Mucosa of rectum (tissue), 2 donors: ENCODE data around the gene SH3BP5L.

ENCODE experiments used
- H3K27ac ChIP-seq, 2 donors: one replicate each; pipeline ENCODE4 v1.7.0; 2013; ENCODE audit warnings: inconsistent platforms in 2 of 2, low read depth in 2 of 2, low read length in 2 of 2
- H3K27me3 ChIP-seq, 2 donors: one replicate each; pipeline ENCODE4 v1.7.0; 2013; ENCODE audit warnings: low read length in 2 of 2; ENCODE audit not compliant: control insufficient read depth in 2 of 2, insufficient read depth in 2 of 2
- H3K36me3 ChIP-seq, 2 donors: one replicate each; pipeline ENCODE4 v1.7.0; 2013; ENCODE audit warnings: low read length in 2 of 2; ENCODE audit not compliant: control insufficient read depth in 2 of 2, insufficient read depth in 2 of 2
- H3K4me1 ChIP-seq, 2 donors: one replicate each; pipeline ENCODE4 v1.7.0; 2013; ENCODE audit warnings: low read length in 2 of 2, mild to moderate bottlenecking in 1 of 2; ENCODE audit not compliant: control insufficient read depth in 2 of 2, insufficient read depth in 2 of 2
- H3K4me3 ChIP-seq, 2 donors: one replicate each; pipeline ENCODE4 v1.7.0; 2013; ENCODE audit warnings: low read length in 2 of 2
- H3K9ac ChIP-seq, 2 donors: one replicate each; pipeline ENCODE4 v1.7.0; 2013; ENCODE audit warnings: low read length in 2 of 2, low read depth in 1 of 2, mild to moderate bottlenecking in 1 of 2
- H3K9me3 ChIP-seq, 2 donors: one replicate each; pipeline ENCODE4 v1.7.0; 2013; ENCODE audit warnings: low read length in 2 of 2; ENCODE audit not compliant: control insufficient read depth in 2 of 2
- donor health status: healthy.
- donor health status: Normal muscosa, but diverticular disease.

Gene SH3BP5L

DNA sequence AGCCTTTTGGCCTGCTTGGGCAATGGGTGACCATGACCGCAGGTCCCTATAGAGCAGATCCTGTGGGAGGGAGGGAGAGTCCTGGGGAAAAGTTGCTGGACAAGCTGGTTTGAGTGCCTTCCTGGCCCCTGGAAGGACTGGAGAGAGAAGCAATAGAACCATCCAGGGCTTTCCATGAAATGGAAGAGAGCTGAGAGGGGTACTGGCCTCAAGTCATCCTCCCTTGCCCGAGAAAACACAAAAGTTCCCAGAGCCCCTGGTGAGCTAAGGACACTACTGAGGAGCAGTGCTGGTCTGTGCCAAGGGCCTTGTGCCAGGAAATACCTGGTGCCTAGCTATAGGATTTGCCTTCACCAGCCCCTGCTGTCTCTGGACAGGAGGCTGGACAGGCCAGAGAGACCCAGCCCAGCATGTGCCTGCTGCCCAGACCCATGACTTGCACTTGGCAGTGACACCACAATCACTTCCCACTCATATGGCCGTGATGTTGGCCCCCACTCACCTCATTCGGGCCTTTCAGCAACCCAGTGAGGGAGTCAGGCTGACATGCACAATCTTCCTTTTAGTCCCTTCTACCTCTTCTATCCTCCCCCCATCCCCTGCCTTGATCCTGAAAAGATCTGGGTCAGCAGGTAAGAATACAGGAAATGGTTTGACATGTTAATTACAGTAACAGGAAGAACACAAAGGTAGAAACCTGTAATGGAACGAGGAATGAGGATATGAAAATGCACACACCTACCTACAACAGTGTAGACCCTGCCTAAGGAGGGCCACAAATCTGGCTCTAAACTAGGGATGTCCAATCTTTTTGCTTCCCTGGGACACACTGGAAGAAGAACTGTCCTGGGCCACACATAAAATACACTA lies 7.0 kb downstream of the SH3BP5L start:
- no peak overlapping the region for H3K4me3 ChIP-seq
- no peaks in the 10 kb centered on the region for H3K9me3 ChIP-seq
- H3K27me3 ChIP-seq: no peaks in the 10 kb centered on the region
- no peak overlapping the region for H3K27ac ChIP-seq
- no peak overlapping the region for H3K9ac ChIP-seq
- H3K4me1 ChIP-seq: peaks cover 0 to 13% of the 10 kb centered on the region in 2 donors
- peaks cover 44 to 58% of the 10 kb centered on the region in 2 donors for H3K36me3 ChIP-seq

DNA sequence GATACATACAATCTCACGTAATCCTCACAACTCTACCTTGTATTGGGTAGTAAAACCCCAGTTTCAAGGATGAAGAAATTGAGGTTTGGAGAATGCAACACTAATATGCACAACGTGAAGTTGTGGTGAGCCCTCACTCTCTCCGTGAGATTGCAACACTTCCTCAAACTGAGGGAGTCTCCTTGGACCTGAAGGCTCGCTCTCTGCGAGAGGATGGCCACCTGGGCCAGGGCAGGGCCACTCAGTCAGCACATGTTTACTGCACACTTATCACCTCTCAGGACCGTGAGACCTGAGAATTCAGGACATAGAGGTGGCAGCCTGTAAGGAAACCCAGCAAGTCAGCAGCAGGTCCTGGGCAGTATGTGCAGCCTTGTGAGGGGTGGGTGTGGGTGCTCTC lies 8.7 kb downstream of the SH3BP5L start:
- Histone ChIP-seq H3K36me3 (peaks cover 54 to 66% of the 10 kb centered on the region in 2 donors), H3K27ac (no peak overlapping the region), H3K4me3 (no peak overlapping the region), H3K27me3 (no peaks in the 10 kb centered on the region), H3K9ac (no peak overlapping the region), H3K9me3 (no peaks in the 10 kb centered on the region), H3K4me1 (peaks cover 0 to under 1% of the 10 kb centered on the region in 2 donors)

DNA sequence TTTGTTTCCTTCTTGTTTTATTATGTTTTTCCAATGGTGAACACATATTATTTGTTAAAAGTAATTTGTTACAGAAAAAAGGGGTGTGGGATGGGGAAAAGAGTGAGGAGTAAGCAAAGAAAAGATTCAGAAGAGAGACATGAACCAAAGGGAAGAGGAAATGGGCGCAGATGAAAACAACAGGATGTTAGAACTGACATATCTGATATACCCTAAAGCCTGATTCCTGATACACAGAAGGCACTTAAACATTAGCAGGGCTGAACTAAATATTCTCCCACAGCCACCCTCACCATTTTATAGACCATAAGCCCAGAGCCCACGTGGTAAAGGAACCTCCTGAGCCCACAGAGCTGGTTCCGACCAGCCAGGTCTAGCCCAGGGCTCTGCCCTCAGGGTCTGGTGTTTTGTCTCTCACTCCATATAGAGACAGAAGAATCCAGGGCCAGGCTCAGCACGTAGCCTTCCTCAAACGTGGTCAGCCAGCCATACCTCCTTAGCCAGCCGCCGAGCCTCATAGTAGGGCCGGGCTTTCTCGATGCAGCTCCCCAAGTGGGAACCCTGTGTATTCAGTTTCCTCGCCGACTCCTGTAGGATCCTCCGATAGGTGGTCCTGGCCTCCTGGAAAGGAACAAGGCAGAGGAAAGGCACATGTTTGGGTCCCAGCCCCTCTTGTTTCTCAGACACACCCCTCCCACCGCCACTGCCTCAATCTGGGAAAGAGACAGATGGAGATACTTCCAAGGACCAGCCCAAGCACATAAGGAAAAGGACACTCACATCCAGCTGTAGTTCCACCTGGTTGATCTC lies 9.5 kb downstream of the SH3BP5L start:
- H3K36me3 ChIP-seq: peaks cover 59 to 67% of the 10 kb centered on the region in 2 donors
- H3K27me3 ChIP-seq: no peaks in the 10 kb centered on the region
- no peaks in the 10 kb centered on the region for H3K4me1 ChIP-seq

DNA sequence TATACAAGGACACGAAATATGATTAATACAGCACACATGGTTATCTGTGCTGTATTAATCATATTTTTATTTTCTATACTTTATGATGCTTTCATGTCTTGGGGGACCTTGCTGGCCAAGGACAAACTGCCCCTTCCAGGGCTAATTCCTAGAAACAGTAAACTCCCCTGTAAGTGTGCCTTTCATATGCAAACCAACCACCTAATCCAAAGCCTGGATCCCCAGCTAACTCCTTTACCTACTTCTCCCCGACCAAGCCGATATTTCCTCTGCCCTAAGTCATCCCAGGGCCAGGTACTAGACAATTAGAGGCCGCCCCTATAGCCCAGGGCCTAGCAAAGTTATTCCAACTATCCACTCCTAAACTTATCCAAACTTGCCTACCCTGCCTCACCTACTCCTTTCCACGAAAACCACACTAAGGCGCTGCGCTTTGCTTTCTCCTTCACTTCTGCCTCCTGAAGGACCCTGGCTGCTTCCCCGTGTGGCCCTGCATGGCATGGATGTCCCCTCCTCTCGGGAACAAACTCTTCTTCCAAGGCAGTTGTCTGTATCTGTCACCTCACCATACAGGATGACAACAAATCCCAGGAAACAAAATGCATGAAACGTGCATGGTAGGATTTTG lies 10.2 kb downstream of the SH3BP5L start:
- H3K4me1 ChIP-seq: peaks cover 0 to 1% of the 10 kb centered on the region in 2 donors
- H3K9me3 ChIP-seq: no peaks in the 10 kb centered on the region
- H3K27me3 ChIP-seq: no peaks in the 10 kb centered on the region
- H3K4me3 ChIP-seq: no peak overlapping the region
- H3K36me3 ChIP-seq: peaks cover 59 to 65% of the 10 kb centered on the region in 2 donors
- no peak overlapping the region for H3K27ac ChIP-seq
- no peak overlapping the region for H3K9ac ChIP-seq

More for the DNA sequence above, 9.5 kb downstream of the SH3BP5L start:
- Histone ChIP-seq H3K27ac (no peak overlapping the region), H3K4me3 (no peak overlapping the region), H3K9me3 (no peaks in the 10 kb centered on the region), H3K9ac (no peak overlapping the region)

DNA sequence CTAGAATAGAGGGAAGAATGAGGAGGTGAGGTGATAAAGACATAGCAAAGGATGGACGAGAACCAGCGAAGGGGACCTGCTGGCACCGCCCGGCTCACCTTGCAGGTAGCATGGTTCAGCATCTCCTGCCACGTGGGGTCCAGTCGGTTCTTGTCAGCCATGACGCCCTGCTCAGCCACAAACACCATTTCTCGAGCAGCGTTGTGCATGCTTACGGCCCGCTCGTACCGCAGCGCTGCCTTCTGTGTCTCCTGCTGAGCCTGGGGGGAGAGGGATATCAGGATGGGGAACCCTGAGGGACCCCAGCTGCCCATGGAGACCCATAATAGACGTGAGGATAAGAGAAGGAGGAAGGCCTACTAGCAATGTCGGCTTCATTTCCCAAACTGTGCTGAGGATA lies 11.4 kb downstream of the SH3BP5L start:
- no peak overlapping the region for H3K4me3 ChIP-seq
- no peak overlapping the region for H3K9ac ChIP-seq
- peaks cover 54 to 59% of the 10 kb centered on the region in 2 donors for H3K36me3 ChIP-seq
- peaks cover 0 to 2% of the 10 kb centered on the region in 2 donors for H3K4me1 ChIP-seq
- no peaks in the 10 kb centered on the region for H3K27me3 ChIP-seq
- H3K9me3 ChIP-seq: no peaks in the 10 kb centered on the region
- H3K27ac ChIP-seq: no peak overlapping the region

DNA sequence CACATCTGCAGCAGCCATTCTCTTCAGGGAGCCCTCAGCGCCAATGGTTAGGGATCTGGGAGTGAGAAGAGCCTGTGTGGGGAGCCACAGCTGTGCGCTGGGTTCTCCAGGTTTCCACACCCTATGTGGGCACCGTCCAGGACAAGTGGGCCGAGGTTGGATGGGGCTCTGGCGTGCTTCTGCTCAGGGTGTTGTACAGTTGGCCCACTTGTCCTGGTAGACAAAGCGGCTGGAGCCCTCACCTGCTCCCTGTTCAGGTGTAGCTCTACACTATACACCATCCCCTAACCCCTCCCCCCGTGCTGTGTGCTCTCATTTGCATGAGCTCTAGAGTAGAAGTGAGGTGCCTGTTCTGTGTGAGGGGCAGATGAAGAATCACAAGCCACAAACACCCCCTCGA lies 12.2 kb downstream of the SH3BP5L start:
- Histone ChIP-seq H3K9me3 (no peaks in the 10 kb centered on the region), H3K27ac (no peak overlapping the region), H3K4me3 (no peak overlapping the region), H3K36me3 (peaks cover 49 to 55% of the 10 kb centered on the region in 2 donors), H3K4me1 (peaks cover 0 to 2% of the 10 kb centered on the region in 2 donors), H3K27me3 (no peaks in the 10 kb centered on the region), H3K9ac (no peak overlapping the region)

DNA sequence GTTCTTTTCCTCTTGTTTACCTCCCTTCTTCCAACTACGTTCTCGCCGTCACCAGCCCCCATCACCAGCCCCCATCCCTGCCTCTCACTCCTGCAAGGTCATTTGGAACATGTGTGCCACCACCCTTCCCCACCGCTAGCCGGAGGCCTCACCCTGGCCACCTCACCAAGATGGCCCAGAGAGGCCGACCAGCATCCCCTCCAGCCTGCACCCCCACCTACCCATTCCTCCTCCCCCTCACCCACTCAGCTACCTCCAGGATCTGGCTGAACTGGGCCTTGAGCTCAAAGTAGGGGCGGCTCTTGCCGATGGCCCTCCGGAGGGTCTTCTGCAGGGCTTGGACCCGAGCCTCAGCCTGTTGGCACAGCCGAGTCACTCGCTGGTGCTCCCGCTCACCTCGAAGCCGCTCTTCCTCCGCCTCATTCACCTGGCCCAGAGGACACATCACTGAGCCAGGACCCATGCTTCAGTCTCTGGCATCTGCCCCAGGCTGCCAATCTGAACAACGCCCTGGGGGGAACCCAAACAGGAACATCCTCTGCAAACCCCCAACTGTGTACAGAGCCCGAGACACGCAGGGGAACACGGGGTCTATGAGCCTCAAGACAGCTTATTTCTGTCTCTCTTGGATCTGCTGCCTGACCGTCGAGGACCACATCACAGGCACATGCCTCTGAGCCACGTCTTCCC lies 12.8 kb downstream of the SH3BP5L start:
- peaks cover 49 to 55% of the 10 kb centered on the region in 2 donors for H3K36me3 ChIP-seq
- H3K9ac ChIP-seq: no peak overlapping the region
- H3K4me1 ChIP-seq: peaks cover 0 to 2% of the 10 kb centered on the region in 2 donors
- H3K27me3 ChIP-seq: no peaks in the 10 kb centered on the region
- no peak overlapping the region for H3K4me3 ChIP-seq
- no peaks in the 10 kb centered on the region for H3K9me3 ChIP-seq
- no peak overlapping the region for H3K27ac ChIP-seq

DNA sequence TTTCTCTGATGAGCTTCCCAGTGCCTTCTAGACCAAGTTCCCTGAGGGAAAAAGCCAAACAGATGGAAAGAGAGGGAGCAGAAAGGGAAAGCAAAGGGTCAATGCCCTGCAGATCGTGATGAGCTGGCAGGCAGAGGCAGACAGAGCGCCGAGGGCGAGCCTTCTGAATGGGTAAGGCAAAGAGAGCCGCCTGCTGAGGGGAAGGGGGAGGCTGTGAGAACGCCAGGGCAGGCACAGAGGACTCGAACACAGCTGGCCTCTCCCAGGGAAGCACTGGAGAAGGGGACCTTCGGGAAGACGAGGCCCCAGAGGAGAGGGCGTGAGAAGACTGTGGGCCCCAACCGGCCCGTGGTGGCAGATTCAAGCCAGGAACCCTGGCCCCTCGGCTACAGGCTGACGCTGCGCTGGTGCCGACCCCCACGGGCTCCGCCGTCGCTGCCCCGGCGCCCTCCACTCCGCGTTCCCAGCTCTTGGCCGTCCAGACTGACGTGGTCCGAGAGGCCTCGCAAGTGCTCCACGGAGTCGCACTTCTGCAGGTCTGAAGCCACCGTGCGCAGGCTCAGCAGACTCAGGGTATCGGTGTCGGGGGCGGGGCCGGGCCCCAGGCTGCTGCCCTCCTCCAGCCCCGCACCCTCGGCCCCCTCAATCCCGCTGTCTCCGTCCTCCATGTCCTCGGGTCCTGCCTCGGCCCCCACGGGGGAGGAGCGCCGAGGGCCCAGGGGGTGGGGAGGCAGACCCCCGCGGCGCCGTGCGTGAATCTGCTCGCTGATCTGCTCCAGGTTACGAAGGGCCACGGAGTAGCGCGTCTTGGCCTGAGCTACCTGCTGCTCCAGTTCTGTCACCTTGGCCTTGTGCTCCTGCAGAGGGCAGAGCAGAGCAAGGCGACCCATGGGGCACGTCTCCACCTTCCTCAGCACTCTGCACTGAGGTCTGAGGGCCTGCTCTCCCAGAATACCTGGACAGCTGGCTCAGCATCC lies 13.9 kb downstream of the SH3BP5L start:
- no peaks in the 10 kb centered on the region for H3K9me3 ChIP-seq
- peaks cover 6% of the 10 kb centered on the region in 2 donors for H3K4me1 ChIP-seq
- H3K36me3 ChIP-seq: peaks cover 43 to 51% of the 10 kb centered on the region in 2 donors
- H3K4me3 ChIP-seq: no peak overlapping the region
- H3K27ac ChIP-seq: no peak overlapping the region
- no peak overlapping the region for H3K9ac ChIP-seq
- no peaks in the 10 kb centered on the region for H3K27me3 ChIP-seq
